ENCODE measurements around the gene DCAF4L1.

Gene DCAF4L1

DNA sequence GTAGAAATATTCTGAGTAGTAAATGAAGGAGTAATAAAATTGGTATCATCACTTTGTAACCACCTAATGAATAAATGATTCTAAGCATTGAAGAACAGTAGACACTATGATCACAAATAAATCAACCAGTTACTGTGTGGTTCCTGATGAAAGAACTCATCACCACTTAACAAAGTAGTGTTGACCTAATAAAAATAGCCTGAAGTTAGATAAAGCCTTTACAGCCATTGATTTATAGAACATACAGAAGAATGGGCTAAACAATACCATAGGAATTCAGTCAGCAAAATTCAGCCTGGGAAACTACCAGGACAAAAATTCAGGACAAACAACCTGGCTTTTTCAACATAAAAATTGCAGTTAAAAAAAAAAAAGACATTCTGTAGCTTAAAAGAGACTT, 17.8 kb downstream of the DCAF4L1 start:
- TF ChIP-seq, protein P1, sequence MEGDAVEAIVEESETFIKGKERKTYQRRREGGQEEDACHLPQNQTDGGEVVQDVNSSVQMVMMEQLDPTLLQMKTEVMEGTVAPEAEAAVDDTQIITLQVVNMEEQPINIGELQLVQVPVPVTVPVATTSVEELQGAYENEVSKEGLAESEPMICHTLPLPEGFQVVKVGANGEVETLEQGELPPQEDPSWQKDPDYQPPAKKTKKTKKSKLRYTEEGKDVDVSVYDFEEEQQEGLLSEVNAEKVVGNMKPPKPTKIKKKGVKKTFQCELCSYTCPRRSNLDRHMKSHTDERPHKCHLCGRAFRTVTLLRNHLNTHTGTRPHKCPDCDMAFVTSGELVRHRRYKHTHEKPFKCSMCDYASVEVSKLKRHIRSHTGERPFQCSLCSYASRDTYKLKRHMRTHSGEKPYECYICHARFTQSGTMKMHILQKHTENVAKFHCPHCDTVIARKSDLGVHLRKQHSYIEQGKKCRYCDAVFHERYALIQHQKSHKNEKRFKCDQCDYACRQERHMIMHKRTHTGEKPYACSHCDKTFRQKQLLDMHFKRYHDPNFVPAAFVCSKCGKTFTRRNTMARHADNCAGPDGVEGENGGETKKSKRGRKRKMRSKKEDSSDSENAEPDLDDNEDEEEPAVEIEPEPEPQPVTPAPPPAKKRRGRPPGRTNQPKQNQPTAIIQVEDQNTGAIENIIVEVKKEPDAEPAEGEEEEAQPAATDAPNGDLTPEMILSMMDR (IDR thresholded peaks at IDR 0.05; ENCODE audit: low read depth, low read length) = no peak
- no peak for DNase-seq (ENCODE audit: extremely low read depth, low read depth)

DNA sequence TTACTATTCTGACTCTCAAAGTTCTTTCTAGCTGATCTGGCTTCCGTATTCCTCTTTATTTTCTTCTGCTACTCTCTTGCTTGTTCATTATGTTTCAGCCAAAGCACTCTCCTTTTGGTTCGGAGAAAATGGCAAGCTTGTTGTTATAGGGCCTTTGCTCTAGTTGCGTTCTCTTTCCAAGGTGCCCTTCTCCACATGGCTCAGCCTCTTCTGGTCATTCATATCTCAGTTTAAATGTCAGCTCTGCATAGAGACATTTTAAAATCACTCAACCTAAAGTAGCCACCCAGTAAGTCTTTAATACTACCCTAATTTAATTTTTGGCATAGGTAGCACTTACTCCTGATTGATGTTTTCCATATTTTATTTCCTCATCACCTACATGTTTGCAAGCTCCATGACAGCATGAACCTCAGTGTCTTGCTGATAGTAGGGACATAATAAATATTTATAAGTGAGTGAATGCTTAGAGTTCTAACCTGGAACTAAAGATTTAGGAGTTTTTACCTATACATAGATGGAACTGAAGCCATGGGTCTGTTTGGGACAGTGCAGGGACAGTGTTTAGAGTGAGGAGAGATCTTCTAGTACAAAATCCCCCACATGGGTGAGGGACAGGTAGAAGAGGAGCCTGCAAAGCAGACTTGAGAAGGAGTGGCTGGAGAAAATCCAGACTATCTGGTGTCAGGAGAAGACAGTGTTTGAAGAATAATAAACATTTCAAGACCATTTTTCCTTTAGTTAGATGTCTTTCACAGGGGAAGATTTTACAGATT, 26.6 kb downstream of the DCAF4L1 start:
- TF ChIP-seq, protein P1 (IDR thresholded peaks at IDR 0.05; ENCODE audit: low read depth, low read length) = no peak
- no peak for DNase-seq (ENCODE audit: extremely low read depth, low read depth)

DNA sequence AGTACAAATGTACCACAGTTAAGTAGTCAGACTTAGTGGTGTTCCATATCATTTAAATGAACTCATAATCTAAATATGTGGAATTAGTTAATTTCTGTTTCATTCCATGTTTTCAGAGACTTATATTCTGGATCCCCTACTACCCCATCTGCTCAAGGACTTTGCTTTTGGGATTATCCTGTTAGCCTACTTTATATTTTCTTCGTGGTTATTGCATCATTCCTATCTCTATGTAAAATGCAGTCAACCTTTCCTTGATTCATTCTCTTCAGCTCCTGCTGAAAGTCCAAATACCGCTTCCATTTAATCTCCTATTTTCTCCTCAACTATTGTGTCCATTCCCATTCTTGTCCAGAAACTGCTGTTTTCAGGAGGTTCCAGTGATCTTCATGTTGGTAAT, 33.9 kb downstream of the DCAF4L1 start:
- TF ChIP-seq, protein P1 (IDR thresholded peaks at IDR 0.05; ENCODE audit: low read depth, low read length) = no peak
- DNase-seq (ENCODE audit: extremely low read depth, low read depth) = no peak

DNA sequence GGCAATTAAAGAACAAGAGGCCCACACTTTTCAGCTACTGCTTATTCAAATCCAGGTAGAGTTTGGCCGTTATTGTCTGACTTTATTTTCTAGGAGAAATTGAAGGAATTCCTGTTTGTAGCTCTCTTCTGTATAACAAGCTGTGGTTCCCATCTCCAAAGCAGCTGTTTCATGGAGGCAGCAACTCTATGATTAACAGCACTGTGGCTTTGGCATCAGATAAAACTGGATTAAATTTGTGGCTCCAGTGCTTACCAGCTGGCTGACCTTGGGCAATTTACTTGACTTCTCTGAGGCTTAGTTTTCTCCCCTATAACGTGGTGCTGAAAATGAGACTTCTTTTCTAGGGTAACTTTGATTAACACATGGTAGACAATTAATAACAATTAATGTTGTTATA, 36.9 kb downstream of the DCAF4L1 start:
- TF ChIP-seq, protein P1 (IDR thresholded peaks at IDR 0.05; ENCODE audit: low read depth, low read length) = no peak
- DNase-seq (ENCODE audit: extremely low read depth, low read depth) = no peak
